ENCODE measurements around the gene MYO5A. TPM values are rescaled to one million over a fixed set of nuclear protein-coding genes. Genes with fewer than 3 reads are reported as not detected.

The MYO5A gene
- total RNA-seq, 3 donors from 2014 or later = 25.6 to 32.2 (median 29.1) TPM

DNA sequence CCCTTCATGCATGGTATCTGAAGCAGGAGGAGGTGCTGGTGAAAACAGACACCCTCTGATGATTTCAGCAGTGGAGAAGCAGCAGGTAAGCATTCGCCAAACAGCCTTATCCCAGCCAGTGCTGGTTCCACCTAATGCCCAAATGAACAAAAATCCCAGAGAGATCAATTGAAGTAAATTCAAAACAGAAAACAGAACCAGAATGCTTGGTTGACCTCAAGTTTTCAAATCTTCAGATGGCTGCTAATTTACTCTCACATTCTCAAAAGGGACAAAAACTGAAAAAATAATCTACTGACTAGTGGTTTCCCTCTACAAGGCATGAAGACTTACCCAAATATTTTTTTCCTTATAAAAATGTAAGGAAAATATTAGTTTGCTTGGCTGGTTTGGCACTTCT is 146.0 kb downstream of the MYO5A start:
- ATAC-seq = no peak
- Mint-ChIP-seq H3K27me3 (ENCODE audit: low read depth) (no peaks in the 10 kb centered on the region), H3K4me1 (ENCODE audit: low read depth) (peaks cover 22% of the 10 kb centered on the region), H3K4me3 (no peak overlapping the region), H3K36me3 (ENCODE audit: insufficient read depth) (peaks cover 26% of the 10 kb centered on the region), H3K9me3 (no peaks in the 10 kb centered on the region)
- no peak for DNase-seq

DNA sequence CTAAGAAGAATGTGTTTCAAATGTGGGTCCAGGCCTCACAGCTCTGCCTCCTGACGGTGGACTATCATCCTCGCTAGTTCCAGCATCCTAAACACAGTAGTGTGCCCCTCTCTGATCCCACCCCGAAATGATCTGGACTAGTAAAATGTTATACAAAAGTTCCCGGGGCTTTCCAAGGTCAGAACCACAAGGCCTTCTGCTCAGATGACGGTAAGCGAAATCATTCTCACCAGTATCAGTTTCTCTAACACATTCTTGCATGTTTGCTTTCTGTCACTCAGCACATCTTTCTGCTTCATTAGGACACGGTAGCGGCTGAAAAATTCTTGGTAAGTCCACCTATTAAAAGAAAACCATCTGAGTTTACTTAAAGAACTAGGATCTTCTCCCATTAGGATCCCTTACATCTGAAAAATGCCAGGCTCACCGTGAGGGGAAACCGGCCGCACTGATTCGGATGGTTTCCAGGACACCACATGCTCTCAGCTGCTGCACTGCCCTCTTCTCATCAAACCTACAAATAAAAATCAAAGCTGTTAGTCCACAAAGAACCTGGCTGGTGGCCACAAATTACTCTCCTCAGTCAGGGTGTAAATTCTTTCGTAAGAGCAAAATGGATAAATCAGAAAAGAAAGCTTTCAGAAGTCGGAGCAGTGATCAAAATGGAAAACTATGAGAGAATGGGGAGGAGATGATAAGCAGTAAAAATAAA is 149.1 kb downstream of the MYO5A start:
- peaks cover 22% of the 10 kb centered on the region for H3K4me1 Mint-ChIP-seq (ENCODE audit: low read depth)
- ATAC-seq (peak; percentile 66 to 75), DNase-seq (no peak)
- peaks cover 38% of the 10 kb centered on the region for H3K36me3 Mint-ChIP-seq (ENCODE audit: insufficient read depth)
- H3K4me3 Mint-ChIP-seq = peak overlapping the region; percentile 12
- no peaks in the 10 kb centered on the region for H3K9me3 Mint-ChIP-seq
- no peaks in the 10 kb centered on the region for H3K27me3 Mint-ChIP-seq (ENCODE audit: low read depth)

DNA sequence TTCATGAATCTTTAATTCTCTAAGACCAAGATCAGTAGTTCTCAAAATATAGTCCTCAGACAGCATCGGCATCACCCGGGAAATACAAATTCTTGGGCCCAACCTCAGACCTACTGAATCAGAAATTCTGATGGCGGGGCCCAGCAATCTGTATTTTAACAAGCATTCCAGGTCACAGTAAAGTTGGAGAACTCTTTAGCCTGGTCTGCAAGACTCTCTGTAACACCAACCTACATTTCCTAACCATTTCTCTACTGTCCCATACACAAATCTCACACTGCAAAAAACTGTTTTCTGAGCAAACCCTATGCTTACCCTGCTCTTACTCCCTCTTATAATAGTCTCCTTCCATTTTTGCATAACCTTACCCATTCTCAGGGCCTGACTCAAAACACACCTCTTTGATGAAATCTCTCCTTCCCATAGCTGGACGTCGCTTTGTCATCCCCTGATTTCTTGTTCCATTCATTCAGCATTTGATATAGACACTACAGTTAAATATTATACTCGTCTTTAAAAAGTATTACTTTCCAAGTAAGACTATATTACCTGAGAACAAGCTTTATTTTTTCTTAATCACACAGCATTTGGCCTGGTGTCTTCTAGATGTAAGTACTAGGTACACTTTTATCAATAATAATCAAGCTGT is 149.8 kb downstream of the MYO5A start:
- H3K4me1 Mint-ChIP-seq (ENCODE audit: low read depth) = peaks cover 22% of the 10 kb centered on the region
- no peaks in the 10 kb centered on the region for H3K27me3 Mint-ChIP-seq (ENCODE audit: low read depth)
- H3K36me3 Mint-ChIP-seq (ENCODE audit: insufficient read depth) = peaks cover 41% of the 10 kb centered on the region
- no peak for DNase-seq
- no peaks in the 10 kb centered on the region for H3K9me3 Mint-ChIP-seq
- ATAC-seq = peak; percentile 55 to 74
- peak overlapping the region; percentile 12 for H3K4me3 Mint-ChIP-seq

DNA sequence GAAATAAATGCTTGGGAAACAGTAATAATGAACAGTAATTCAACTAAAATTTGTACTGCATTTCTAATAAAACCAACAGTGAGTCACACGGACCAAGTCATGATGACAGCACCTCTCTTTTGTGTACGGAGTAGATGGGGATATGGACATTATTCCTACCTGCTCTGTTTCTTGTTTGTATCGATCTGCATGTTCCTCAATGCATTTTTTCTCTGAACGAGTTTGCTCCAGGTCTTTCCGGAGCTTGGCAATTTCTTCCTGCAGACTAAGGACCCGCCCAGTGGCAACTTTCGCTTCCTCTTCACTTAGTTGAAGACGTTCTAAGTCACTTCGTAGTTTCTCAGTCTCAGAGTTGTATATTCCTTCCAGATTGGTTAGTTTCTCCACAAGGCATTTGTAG is 158.7 kb downstream of the MYO5A start:
- Mint-ChIP-seq H3K4me1 (ENCODE audit: low read depth) (no peaks in the 10 kb centered on the region), H3K27me3 (ENCODE audit: low read depth) (no peaks in the 10 kb centered on the region), H3K9me3 (no peaks in the 10 kb centered on the region), H3K36me3 (ENCODE audit: insufficient read depth) (peaks cover 46% of the 10 kb centered on the region), H3K4me3 (no peak overlapping the region)
- ATAC-seq (no peak), DNase-seq (no peak)

DNA sequence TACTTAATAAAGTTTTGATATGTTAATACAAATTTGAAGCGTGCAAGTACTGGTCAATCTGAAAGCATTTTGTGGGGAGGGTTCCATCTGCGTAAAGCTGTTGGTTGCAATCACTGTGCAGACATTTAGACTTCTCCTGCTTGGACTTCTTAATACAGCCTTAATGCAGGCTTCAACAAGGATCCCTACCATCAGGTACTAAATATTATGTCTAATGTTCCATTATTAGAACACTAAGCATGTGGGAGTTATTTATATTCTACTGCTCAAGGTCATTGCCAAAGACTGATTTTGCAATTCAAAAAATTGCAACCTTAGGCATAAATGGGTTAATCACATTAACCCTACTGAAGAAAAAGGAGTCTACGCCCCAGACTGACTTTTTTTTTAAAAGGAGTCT is 159.2 kb downstream of the MYO5A start:
- Mint-ChIP-seq H3K4me3 (no peak overlapping the region), H3K4me1 (ENCODE audit: low read depth) (no peaks in the 10 kb centered on the region), H3K9me3 (no peaks in the 10 kb centered on the region), H3K27me3 (ENCODE audit: low read depth) (no peaks in the 10 kb centered on the region), H3K36me3 (ENCODE audit: insufficient read depth) (peaks cover 45% of the 10 kb centered on the region)
- DNase-seq = no peak
- no peak for ATAC-seq

DNA sequence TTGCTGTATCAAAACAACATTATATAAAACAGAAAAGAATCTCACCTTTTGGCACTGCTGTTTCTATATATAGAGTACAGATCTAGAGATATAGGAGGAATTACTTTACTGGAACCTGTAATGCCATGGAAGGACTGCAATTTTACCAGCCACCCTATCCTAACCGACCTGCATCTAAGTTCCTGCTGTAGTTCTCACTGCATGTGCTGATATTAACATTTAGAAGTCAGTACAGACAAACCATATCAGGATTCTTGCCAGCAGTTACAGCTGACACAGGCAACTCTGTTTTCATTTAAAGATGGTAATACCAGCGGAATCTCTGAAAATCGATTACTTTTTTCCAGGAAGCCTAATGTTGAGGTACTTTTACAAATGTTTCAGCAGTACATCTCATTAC is 159.7 kb downstream of the MYO5A start:
- peaks cover 42% of the 10 kb centered on the region for H3K36me3 Mint-ChIP-seq (ENCODE audit: insufficient read depth)
- no peaks in the 10 kb centered on the region for H3K9me3 Mint-ChIP-seq

DNA sequence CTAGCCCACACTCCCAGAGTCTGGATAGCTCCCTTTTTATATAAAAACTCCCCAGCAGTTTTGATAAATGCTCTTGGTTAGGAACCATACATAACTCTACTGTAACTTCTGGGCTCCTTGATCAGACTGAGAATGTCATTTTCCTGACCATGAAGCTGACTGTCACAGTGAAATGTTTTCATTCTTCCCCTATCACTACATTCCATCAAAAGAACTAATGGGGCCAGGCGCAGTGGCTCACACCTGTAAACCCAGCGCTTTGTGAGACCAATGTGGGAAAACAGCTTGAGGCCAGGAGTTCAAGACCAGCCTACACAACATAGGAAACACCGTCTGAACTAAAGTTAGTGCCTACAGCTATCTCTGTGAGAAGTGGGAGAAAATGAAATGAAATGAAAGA is 160.3 kb downstream of the MYO5A start:
- ATAC-seq (no peak), DNase-seq (no peak)
- Mint-ChIP-seq H3K4me1 (ENCODE audit: low read depth) (no peaks in the 10 kb centered on the region), H3K36me3 (ENCODE audit: insufficient read depth) (peaks cover 44% of the 10 kb centered on the region), H3K27me3 (ENCODE audit: low read depth) (no peaks in the 10 kb centered on the region), H3K9me3 (no peaks in the 10 kb centered on the region), H3K4me3 (no peak overlapping the region)

More for the DNA sequence above, 159.7 kb downstream of the MYO5A start:
- Mint-ChIP-seq H3K4me3 (no peak overlapping the region), H3K27me3 (ENCODE audit: low read depth) (no peaks in the 10 kb centered on the region), H3K4me1 (ENCODE audit: low read depth) (no peaks in the 10 kb centered on the region)
- ATAC-seq = no peak
- no peak for DNase-seq

DNA sequence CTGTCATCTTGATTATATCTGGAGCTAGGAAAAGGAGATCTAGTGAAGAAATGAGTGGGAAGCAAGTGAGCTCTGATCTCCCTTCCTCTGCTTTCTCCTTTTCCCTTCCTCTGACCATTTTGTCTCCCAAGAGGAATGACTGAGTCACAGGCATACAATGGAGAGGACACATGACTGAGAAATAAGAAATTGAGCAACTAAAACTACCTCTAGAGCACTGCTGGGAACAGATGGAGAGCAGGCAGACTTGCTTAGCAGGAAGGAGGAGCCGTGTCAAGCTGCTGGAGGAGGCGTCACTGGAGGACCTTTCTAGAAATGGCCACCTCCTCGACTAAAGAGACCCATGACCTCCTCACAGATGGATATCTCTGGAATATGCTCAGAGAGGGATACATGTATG is 166.2 kb downstream of the MYO5A start:
- H3K4me3 Mint-ChIP-seq = no peak overlapping the region
- no peaks in the 10 kb centered on the region for H3K27me3 Mint-ChIP-seq (ENCODE audit: low read depth)
- no peaks in the 10 kb centered on the region for H3K9me3 Mint-ChIP-seq
- DNase-seq (no peak), ATAC-seq (no peak)
- H3K36me3 Mint-ChIP-seq (ENCODE audit: insufficient read depth) = peaks cover 54% of the 10 kb centered on the region
- no peaks in the 10 kb centered on the region for H3K4me1 Mint-ChIP-seq (ENCODE audit: low read depth)

DNA sequence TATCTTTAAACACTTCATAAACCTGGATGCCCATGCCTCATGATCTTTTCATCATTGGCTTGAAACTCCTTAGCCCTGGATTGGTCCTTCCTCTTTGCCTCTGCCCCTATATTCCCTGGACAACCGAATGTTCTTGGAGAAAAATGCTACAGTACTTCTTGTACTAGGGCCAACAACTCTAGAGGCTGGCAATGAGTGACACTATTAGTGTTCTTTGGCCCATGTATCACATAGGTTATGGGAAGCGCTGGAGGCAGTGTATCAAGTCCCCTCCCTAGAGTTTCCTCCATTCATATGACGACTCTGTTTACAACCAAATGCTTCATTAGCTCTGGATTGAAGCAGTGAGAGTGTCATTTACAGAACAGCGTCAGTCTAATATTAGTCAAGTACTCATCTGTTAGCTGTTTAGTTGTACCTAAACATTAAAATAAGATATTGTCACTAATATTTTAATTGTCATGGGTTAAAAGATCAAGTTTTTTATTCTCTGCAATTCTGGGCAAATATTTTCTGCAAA is 166.6 kb downstream of the MYO5A start:
- DNase-seq (no peak), ATAC-seq (no peak)
- H3K27me3 Mint-ChIP-seq (ENCODE audit: low read depth) = no peaks in the 10 kb centered on the region
- peaks cover 51% of the 10 kb centered on the region for H3K36me3 Mint-ChIP-seq (ENCODE audit: insufficient read depth)
- H3K4me3 Mint-ChIP-seq = no peak overlapping the region
- H3K9me3 Mint-ChIP-seq = no peaks in the 10 kb centered on the region
- no peaks in the 10 kb centered on the region for H3K4me1 Mint-ChIP-seq (ENCODE audit: low read depth)

DNA sequence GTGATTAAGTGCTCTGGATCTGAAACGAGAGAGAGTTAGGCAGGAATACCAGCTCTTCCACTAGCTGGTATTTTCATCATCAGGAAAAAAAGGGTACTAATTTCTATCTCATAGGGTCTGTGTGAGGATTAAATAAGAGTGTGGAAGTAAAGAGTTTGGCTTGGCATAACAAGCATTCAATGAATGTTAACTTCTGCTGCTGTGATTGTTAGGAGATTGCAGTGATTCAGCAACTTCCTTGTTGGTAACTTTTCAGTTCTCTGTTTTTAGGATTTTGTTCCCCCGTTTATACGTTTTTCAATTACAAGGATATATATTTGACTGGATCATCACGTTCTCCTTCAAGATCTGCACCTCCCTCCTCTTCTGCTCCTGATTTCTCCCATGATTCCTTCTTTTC is 167.2 kb downstream of the MYO5A start:
- Mint-ChIP-seq H3K4me3 (no peak overlapping the region), H3K4me1 (ENCODE audit: low read depth) (no peaks in the 10 kb centered on the region), H3K27me3 (ENCODE audit: low read depth) (no peaks in the 10 kb centered on the region), H3K9me3 (no peaks in the 10 kb centered on the region), H3K36me3 (ENCODE audit: insufficient read depth) (peaks cover 50% of the 10 kb centered on the region)
- ATAC-seq (no peak), DNase-seq (no peak)

DNA sequence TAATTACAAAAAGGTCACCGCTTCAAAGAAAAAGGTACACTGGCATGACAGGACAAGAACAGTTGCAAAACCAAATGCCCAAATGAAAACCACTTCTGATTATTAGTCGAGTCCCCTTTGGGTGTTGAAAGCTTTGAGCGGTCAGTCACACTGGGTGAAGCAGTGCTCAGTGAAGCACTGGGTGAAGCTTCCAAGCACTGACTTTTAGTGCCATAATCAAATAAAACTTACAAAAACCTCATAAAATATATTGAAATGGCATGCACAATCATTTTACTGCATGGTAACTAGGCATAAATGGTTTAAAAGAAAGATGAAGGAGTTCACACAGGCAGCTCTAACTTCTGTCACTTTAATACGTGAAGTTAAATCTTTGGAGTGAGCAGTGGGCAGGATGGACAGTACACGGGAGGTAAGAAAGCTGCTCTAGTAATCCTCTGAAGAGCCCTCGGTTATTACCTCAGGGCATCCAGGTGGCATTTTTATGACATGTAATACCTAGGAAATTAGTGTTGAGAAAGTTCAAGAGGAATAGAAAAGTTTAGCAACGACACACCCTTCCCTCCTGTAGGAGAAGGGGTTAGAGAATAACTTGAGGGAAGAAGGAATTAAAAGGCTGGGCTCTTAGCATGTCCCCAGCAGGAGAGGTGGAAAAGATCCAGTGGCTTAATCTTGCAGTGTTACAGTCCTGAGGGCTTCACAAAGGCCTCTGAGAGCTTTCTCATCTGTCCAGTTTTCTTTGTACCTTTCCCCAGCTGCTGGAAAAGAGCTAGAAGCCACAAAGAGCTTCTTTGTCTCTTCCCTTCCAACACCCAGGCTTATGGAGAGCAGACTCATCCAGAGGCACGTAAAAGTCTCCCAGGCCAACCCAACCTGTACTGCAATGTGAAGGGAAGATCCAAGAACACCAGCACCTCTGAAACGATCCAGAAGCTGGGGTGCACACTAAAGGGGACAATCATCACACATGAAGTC is 168.2 kb downstream of the MYO5A start:
- no peak for ATAC-seq
- H3K36me3 Mint-ChIP-seq (ENCODE audit: insufficient read depth) = peaks cover 43% of the 10 kb centered on the region
- no peak for DNase-seq
- no peaks in the 10 kb centered on the region for H3K27me3 Mint-ChIP-seq (ENCODE audit: low read depth)
- no peaks in the 10 kb centered on the region for H3K9me3 Mint-ChIP-seq
- no peaks in the 10 kb centered on the region for H3K4me1 Mint-ChIP-seq (ENCODE audit: low read depth)
- H3K4me3 Mint-ChIP-seq = no peak overlapping the region

DNA sequence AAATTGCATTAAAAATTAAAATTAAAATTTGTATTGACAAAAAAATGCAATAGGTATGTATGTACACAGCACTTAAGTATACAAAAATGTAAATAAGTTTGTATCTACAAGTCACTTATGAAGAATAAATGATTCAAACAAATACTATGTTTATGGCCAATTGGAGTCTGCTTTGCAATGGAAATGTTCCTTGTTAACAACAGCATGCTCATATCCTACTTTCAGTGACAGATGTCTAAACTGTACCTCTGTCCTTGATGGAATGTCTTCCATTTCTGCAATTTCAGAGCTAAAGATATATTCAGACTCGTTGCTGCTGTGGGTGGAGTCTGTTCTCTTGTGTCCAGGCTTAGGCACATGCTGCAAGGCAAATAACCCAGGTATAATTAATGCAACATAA is 169.0 kb downstream of the MYO5A start:
- H3K9me3 Mint-ChIP-seq = no peaks in the 10 kb centered on the region
- H3K36me3 Mint-ChIP-seq (ENCODE audit: insufficient read depth) = peaks cover 38% of the 10 kb centered on the region
- H3K27me3 Mint-ChIP-seq (ENCODE audit: low read depth) = no peaks in the 10 kb centered on the region
- DNase-seq = no peak
- no peaks in the 10 kb centered on the region for H3K4me1 Mint-ChIP-seq (ENCODE audit: low read depth)
- ATAC-seq = no peak
- no peak overlapping the region for H3K4me3 Mint-ChIP-seq

DNA sequence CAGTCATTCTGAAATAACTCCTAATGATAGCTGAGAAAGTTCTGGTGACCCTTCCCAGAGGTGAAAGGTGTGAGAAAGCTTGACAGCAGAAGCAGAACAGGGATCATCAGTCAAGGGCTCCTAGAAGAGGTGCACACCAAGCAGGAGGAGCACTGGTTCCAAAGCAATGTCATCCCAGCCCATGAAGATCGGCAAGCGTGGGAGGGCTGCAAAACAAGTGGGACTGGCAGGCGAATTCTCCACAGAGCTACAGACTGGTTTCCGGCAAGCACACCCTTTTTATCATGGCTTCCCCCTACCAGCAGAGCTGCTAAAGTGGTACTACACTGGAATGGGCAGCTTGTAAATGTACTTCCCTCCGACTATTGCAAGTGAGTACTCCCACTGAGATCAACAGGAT is 170.7 kb downstream of the MYO5A start:
- H3K27me3 Mint-ChIP-seq (ENCODE audit: low read depth) = no peaks in the 10 kb centered on the region
- DNase-seq (no peak), ATAC-seq (no peak)
- no peaks in the 10 kb centered on the region for H3K4me1 Mint-ChIP-seq (ENCODE audit: low read depth)
- no peak overlapping the region for H3K4me3 Mint-ChIP-seq
- peaks cover 34% of the 10 kb centered on the region for H3K36me3 Mint-ChIP-seq (ENCODE audit: insufficient read depth)
- H3K9me3 Mint-ChIP-seq = no peaks in the 10 kb centered on the region

DNA sequence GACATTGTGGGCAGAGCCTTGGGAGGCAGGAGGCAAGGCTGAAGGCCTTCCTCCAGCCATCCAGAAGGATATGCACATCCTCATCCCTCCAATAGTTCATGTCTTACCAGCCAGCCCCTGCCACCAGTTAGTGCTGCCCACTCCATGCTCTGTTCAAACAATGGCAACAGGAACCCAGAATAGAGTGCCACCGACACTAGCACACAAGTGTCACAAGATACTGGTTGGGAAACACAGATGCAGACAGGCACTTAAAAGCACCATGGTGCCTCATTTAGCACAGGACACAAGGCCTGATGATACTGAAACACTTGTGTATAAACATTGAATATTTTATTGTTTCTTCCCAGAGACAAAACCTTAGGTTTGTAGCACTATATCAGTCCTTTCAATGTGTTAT is 176.6 kb downstream of the MYO5A start:
- H3K36me3 Mint-ChIP-seq (ENCODE audit: insufficient read depth) = peaks cover 25% of the 10 kb centered on the region

More for the DNA sequence above, 176.6 kb downstream of the MYO5A start:
- ATAC-seq (no peak), DNase-seq (no peak)
- H3K4me3 Mint-ChIP-seq = no peak overlapping the region
- no peaks in the 10 kb centered on the region for H3K27me3 Mint-ChIP-seq (ENCODE audit: low read depth)
- no peaks in the 10 kb centered on the region for H3K9me3 Mint-ChIP-seq
- H3K4me1 Mint-ChIP-seq (ENCODE audit: low read depth) = no peaks in the 10 kb centered on the region

Data from activated T-cell treated with anti-CD3 and anti-CD28 coated beads, Interleukin-2, amount 50 U/mL, for 4 hours (primary cell).